GM12892 (cell line): ENCODE measurements around the gene RANBP3.
"Not testable (repeated sequence)": the region's sequence is repeated elsewhere in the genome, so short reads cannot be mapped to it uniquely, and the experiment has no call there.

Experiments
- POLR2A ChIP-seq: IDR thresholded peaks from 2 replicates; pipeline ENCODE4 v1.6.1; 2011; ENCODE audit warnings: low read depth, low read length, control low read depth
- POLR2AphosphoS5 ChIP-seq: IDR thresholded peaks from 2 replicates; pipeline ENCODE4 v1.6.1; 2011; ENCODE audit warnings: low read depth, low read length, control low read depth
- TAF1 ChIP-seq: IDR thresholded peaks from 2 replicates; pipeline ENCODE4 v1.6.1; 2011; ENCODE audit warnings: low read depth, mild to moderate bottlenecking, control low read depth, low read length, borderline replicate concordance

DNA sequence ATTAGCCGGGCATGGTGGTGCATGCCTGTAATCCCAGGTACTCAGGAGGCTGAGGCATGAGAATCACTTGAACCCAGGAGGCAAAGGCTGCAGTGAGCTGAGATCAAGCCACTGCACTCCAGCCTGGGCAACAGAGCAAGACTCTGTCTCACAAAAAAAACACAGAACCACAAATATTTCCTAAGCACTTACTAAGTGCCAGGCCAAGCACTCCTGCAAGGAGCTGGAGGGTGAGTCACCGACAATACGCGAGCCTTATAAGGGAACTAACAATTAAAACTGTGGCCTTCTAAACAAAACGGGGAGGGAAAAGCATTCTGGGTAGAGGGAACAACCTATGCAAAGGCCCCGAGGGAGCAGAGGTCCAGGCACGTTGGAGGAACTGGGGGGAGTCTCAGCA is 103.4 kb downstream of the RANBP3 start:
- not testable (repeated sequence) for TF ChIP-seq POLR2A, POLR2AphosphoS5, TAF1
